Stomach (tissue), 4 donors: ENCODE measurements around the gene APLP1.

Experiments used
- EP300 ChIP-seq: sonication (generic); formaldehyde crosslinking; IDR thresholded peaks from one replicate; pipeline ENCODE4 v1.6.1; 2017; ENCODE audit warnings: antibody characterized with exemption
- POLR2A ChIP-seq, 4 donors: fragments of 450-650 bp; IDR thresholded peaks; one replicate each; pipeline ENCODE4 v1.6.1; 2016; ENCODE audit warnings: antibody characterized with exemption in 4 of 4, control low read depth in 2 of 4, mild to moderate bottlenecking in 1 of 4, moderate library complexity in 1 of 4
- POLR2AphosphoS5 ChIP-seq, 3 donors: sonication (generic); formaldehyde crosslinking; IDR thresholded peaks; one replicate each; pipeline ENCODE4 v1.6.1; 2016; ENCODE audit warnings: antibody characterized with exemption in 3 of 3
- TF ChIP-seq, protein P1 (sequence below), 7 experiments: fragments of 450-650 bp in 4 of 7; fragments of 200-600 bp in 3 of 7; sonication (generic) in 3 of 7; IDR thresholded peaks; one replicate each; pipeline ENCODE4 v1.5.1; 2016 to 2019; ENCODE audit warnings: antibody characterized with exemption in 7 of 7, control low read depth in 2 of 7, mild to moderate bottlenecking in 1 of 7

GRCh38 chr19:35846038-35846668 lies 22.2 kb upstream of the APLP1 start:
- no peak for TF ChIP-seq POLR2A (IDR thresholded peaks at IDR 0.05)
- TF ChIP-seq EP300 = no peak
- TF ChIP-seq, protein P1, sequence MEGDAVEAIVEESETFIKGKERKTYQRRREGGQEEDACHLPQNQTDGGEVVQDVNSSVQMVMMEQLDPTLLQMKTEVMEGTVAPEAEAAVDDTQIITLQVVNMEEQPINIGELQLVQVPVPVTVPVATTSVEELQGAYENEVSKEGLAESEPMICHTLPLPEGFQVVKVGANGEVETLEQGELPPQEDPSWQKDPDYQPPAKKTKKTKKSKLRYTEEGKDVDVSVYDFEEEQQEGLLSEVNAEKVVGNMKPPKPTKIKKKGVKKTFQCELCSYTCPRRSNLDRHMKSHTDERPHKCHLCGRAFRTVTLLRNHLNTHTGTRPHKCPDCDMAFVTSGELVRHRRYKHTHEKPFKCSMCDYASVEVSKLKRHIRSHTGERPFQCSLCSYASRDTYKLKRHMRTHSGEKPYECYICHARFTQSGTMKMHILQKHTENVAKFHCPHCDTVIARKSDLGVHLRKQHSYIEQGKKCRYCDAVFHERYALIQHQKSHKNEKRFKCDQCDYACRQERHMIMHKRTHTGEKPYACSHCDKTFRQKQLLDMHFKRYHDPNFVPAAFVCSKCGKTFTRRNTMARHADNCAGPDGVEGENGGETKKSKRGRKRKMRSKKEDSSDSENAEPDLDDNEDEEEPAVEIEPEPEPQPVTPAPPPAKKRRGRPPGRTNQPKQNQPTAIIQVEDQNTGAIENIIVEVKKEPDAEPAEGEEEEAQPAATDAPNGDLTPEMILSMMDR (IDR thresholded peaks at IDR 0.05) = no peak
- TF ChIP-seq POLR2AphosphoS5 (IDR thresholded peaks at IDR 0.05) = no peak
